A549 treated with RU486 at 1 μM for 4 hours (cell line): ENCODE data around the gene GPR150. TPM values are rescaled to one million over a fixed set of nuclear protein-coding genes. Genes with fewer than 3 reads are reported as not detected.

Source experiments
- total RNA-seq: library from RNA; stranded (reverse); fragments of 200-300 nt; extraction: Qiagen RNA extraction; gene quantifications from 5 replicates; pipeline ENCODE4 v1.2.3, GENCODE V29; 2022; ENCODE audit warnings: low read depth

Gene GPR150
- total RNA-seq: 0.07 to 0.26 TPM (median 0.19 TPM) in 4 of 5 replicates, not detected in the other

GRCh38 chr5:95620030-95620869, at the start of gene GPR150:
Gene GPR150 (plus strand): TSS chr5:95620087. CDS start chr5:95620276, 189 bp downstream.

GRCh38 chr5:95646569-95647431, 26.9 kb downstream of the GPR150 start, which contains the start of gene RFESD:
Gene RFESD (plus strand): TSS chr5:95646777. CDS start chr5:95652272, 5,495 bp downstream.

Other genes with a start within 250 kb of the GPR150 start
- gene FAM81B, start 228.7 kb upstream of the GPR150 start, total RNA-seq: not detected in 5 replicates
- 12.6 to 22.3 TPM (median 21.6 TPM) in 5 replicates for gene SKIC3, start 65.1 kb upstream of the GPR150 start, total RNA-seq
- gene ARSK, start 65.0 kb upstream of the GPR150 start, total RNA-seq: 5.2 to 8.8 TPM (median 7.5 TPM) in 5 replicates
- gene RFESD, start 26.7 kb downstream of the GPR150 start, total RNA-seq: 1.7 to 2.9 TPM (median 2.1 TPM) in 5 replicates
- gene SPATA9, start 62.9 kb downstream of the GPR150 start, total RNA-seq: 0.42 TPM in 1 of 5 replicates, not detected in the others
- gene RHOBTB3, start 111.2 kb downstream of the GPR150 start, total RNA-seq: 5.4 to 10.4 TPM (median 7.5 TPM) in 5 replicates
- gene GLRX, start 202.6 kb downstream of the GPR150 start, total RNA-seq: 51.0 to 92.9 TPM (median 64.6 TPM) in 5 replicates